Measurements from ENCODE around the gene NXT1. TPM values are rescaled to one million over a fixed set of nuclear protein-coding genes. Genes with fewer than 3 reads are reported as not detected.
A peak's percentile ranks its signal among the peaks of the same experiment; 100 is the strongest.

The NXT1 gene
- total and polyA plus RNA-seq, 10 donors = 14.6 to 37.4 (median 26.5) TPM

DNA sequence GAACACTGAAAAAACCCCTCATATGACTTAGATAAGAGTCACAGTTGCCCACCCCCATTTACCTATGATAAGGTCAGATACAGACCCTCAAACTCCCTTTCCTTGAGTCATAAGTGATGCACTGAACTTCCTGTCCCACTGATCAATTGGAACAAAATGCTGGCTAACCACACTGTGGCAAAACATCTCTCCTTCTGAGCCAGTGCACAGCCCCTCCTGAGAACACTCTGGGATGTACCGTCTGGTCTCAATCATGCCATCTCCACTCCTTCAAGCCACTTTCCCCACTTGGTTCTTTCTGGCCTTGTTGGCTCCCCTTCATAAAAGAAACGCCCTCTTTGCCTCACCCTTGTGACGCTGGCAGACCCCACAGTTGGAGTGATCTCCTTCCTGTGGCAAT, 42.6 kb upstream of the NXT1 start:
- peaks cover 0 to 6% (median 0%) of the 10 kb centered on the region in 6 donors for H3K4me1 ChIP-seq
- H3K27me3 ChIP-seq (replicated peaks in 1 of 7) = no peaks in the 10 kb centered on the region
- intact Hi-C loops (cut with DNase I; ENCODE audit: low total_unique reads) = no loop called here
- no peak for DNase-seq
- 78 to 93% (median 87%) methylated on average over 3 of the region's 3 CpGs for WGBS, 5 donors
- H3K9me3 ChIP-seq = no peaks in the 10 kb centered on the region
- no peak overlapping the region for H3K4me3 ChIP-seq
- H3K36me3 ChIP-seq = no peaks in the 10 kb centered on the region
- TF ChIP-seq, protein P1, sequence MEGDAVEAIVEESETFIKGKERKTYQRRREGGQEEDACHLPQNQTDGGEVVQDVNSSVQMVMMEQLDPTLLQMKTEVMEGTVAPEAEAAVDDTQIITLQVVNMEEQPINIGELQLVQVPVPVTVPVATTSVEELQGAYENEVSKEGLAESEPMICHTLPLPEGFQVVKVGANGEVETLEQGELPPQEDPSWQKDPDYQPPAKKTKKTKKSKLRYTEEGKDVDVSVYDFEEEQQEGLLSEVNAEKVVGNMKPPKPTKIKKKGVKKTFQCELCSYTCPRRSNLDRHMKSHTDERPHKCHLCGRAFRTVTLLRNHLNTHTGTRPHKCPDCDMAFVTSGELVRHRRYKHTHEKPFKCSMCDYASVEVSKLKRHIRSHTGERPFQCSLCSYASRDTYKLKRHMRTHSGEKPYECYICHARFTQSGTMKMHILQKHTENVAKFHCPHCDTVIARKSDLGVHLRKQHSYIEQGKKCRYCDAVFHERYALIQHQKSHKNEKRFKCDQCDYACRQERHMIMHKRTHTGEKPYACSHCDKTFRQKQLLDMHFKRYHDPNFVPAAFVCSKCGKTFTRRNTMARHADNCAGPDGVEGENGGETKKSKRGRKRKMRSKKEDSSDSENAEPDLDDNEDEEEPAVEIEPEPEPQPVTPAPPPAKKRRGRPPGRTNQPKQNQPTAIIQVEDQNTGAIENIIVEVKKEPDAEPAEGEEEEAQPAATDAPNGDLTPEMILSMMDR (IDR thresholded peaks at IDR 0.05 in 8 of 11, conservative IDR thresholded peaks at IDR 0.05 in 3 of 11) = no peak
- no peak for TF ChIP-seq POLR2AphosphoS5 (IDR thresholded peaks at IDR 0.05)
- no peak for TF ChIP-seq POLR2A (IDR thresholded peaks at IDR 0.05)
- no peak overlapping the region for H3K27ac ChIP-seq

DNA sequence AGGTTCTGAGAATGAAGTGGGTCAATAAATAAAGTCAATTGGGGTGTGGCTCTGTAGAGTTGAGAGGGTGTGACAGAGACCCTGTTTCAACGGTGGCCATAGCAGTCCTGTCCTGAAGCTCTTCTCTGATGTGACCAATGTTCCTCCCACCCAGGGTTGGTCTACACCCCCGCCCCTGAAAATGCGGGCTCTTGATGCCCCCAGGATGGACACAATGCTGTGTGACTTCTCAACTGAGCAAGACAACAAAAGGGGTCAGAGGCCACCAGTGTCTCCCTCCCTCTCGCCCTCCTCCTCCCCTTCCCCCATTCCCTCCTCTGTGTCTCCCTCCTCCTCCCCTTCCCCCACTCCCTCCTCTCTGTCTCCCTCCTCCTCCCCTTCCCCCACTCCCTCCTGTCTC, 41.7 kb upstream of the NXT1 start:
- intact Hi-C loops (cut with DNase I; ENCODE audit: low total_unique reads) = no loop called here
- H3K4me1 ChIP-seq = peaks cover 0 to 6% (median 0%) of the 10 kb centered on the region in 6 donors
- WGBS, 5 donors = 78 to 85% (median 85%) methylated on average over 4 of the region's 4 CpGs
- H3K36me3 ChIP-seq = no peaks in the 10 kb centered on the region
- TF ChIP-seq POLR2AphosphoS5 (IDR thresholded peaks at IDR 0.05) (no peak), POLR2A (IDR thresholded peaks at IDR 0.05) (no peak)
- TF ChIP-seq, protein P1 (IDR thresholded peaks at IDR 0.05 in 8 of 11, conservative IDR thresholded peaks at IDR 0.05 in 3 of 11) = no peak
- no peaks in the 10 kb centered on the region for H3K9me3 ChIP-seq
- H3K4me3 ChIP-seq = no peak overlapping the region
- DNase-seq = no peak
- H3K27ac ChIP-seq = no peak overlapping the region
- H3K27me3 ChIP-seq (replicated peaks in 1 of 7) = no peaks in the 10 kb centered on the region

DNA sequence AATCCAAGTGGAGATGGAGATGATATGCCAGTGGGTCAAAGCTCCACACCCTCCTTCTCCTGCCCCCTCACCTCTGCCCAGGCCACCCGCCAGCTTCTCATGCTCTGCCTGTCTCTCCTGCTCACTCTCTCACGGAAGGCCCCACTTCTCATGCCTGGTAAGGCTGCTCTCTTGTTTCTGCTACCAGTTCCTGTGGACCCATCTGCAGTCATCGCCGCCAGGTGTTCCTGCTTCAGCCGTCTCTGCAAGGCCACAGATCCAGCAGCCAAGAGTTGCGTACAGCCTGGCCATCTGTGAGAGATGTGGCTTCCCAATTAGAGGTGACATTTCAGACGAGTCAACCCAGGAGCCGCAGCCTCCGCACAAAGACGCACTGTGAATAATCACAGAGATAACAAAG, 40.8 kb upstream of the NXT1 start:
- H3K4me3 ChIP-seq = no peak overlapping the region
- WGBS, 5 donors = 83 to 93% (median 88%) methylated on average over 8 to 10 of the region's 10 CpGs
- no peak overlapping the region for H3K27ac ChIP-seq
- intact Hi-C loops (cut with DNase I; ENCODE audit: low total_unique reads) = no loop called here
- no peaks in the 10 kb centered on the region for H3K27me3 ChIP-seq (replicated peaks in 1 of 7)
- TF ChIP-seq, protein P1 (IDR thresholded peaks at IDR 0.05 in 8 of 11, conservative IDR thresholded peaks at IDR 0.05 in 3 of 11) = no peak
- TF ChIP-seq POLR2AphosphoS5 (IDR thresholded peaks at IDR 0.05) = no peak
- no peak for TF ChIP-seq POLR2A (IDR thresholded peaks at IDR 0.05)
- H3K36me3 ChIP-seq = no peaks in the 10 kb centered on the region
- H3K9me3 ChIP-seq = no peaks in the 10 kb centered on the region
- no peak for DNase-seq
- peaks cover 0 to 6% (median 0%) of the 10 kb centered on the region in 6 donors for H3K4me1 ChIP-seq

DNA sequence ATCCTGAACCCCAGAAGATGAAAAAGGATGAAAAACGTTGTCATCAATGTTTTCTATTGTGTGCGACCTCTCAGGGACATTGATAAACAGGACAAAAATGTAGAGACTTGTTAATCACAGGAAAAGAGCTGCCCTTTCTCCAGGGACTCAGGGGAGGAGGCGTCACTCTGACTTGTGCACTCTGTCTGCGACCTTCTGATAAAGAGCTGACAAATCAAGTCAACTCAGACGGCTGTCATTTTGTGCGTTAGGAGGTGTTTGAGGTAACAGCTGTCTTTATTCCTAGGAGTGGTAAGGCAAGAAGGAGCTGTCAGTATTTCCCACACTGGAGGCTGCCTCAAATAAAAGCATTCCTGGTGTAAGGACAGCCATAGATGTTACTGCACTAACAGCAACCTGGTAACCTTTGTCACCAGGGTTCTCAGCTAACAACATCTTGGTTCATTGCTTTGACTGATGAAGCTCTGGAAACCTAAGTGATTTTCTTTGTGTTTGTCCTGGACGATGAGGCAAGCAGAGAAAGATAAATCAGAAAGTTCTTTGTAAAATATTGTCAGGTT, 38.6 kb upstream of the NXT1 start:
- H3K9me3 ChIP-seq = no peaks in the 10 kb centered on the region
- no peak overlapping the region for H3K27ac ChIP-seq
- TF ChIP-seq, protein P1 (IDR thresholded peaks at IDR 0.05 in 8 of 11, conservative IDR thresholded peaks at IDR 0.05 in 3 of 11) = no peak
- TF ChIP-seq POLR2AphosphoS5 (IDR thresholded peaks at IDR 0.05) = peak in 1 of 3 donors; percentile 30
- H3K27me3 ChIP-seq (replicated peaks in 1 of 7) = no peaks in the 10 kb centered on the region
- intact Hi-C loops (cut with DNase I; ENCODE audit: low total_unique reads) = no loop called here
- H3K36me3 ChIP-seq = no peaks in the 10 kb centered on the region
- peaks cover 0 to 6% (median 0%) of the 10 kb centered on the region in 6 donors for H3K4me1 ChIP-seq
- DNase-seq = no peak
- WGBS, 5 donors = 33 to 66% (median 55%) methylated on average over 7 of the region's 7 CpGs
- H3K4me3 ChIP-seq = no peak overlapping the region
